OCI-LY7 (cell line): ENCODE measurements around the gene NALCN. TPM values are rescaled to one million over a fixed set of nuclear protein-coding genes. Genes with fewer than 3 reads are reported as not detected.

Source experiments
- BruUV-seq: library from RNA; stranded (reverse); fragments of 400-500 nt; replicated peaks from 2 replicates; lab custom pipeline; 2021; lab: Mats Ljungman, UMichigan
- CTCF ChIA-PET: fragments of 300-600 bp; sonication (Branson Sonifier 250); formaldehyde crosslinking; loops from one replicate; lab custom pipeline; 2022; ENCODE audit warnings: antibody characterized with exemption; ENCODE audit not compliant: unreplicated experiment; lab: Charles Lee
- POLR2A ChIA-PET: fragments of 300-600 bp; sonication (Branson Sonifier 250); formaldehyde crosslinking; loops from one replicate; lab custom pipeline; 2022; ENCODE audit warnings: antibody characterized with exemption; lab: Charles Lee
- DNase-seq: peaks from one replicate; pipeline ENCODE4 v3.0.0-alpha.2; 2015; ENCODE audit warnings: low spot score
- H2AFZ ChIP-seq: fragments of 200-600 bp; sonication (generic), shearing (Covaris generic); 2 replicates; pipeline ENCODE4 v1.6.1; 2014; ENCODE audit warnings: mild to moderate bottlenecking, antibody characterized with exemption, low read length, moderate library complexity
- H3K27ac ChIP-seq: fragments of 200-600 bp; sonication (generic); 2 replicates; pipeline ENCODE4 v1.5.1; 2014; ENCODE audit warnings: mixed run types, low read depth, mild to moderate bottlenecking, moderate library complexity, low read length, inconsistent platforms; ENCODE audit not compliant: poor library complexity, severe bottlenecking
- H3K36me3 ChIP-seq: fragments of 200-600 bp; sonication (generic); 2 replicates; pipeline ENCODE4 v1.6.1; 2014; ENCODE audit warnings: mild to moderate bottlenecking, antibody characterized with exemption, low read length, moderate library complexity, mixed read lengths; ENCODE audit not compliant: insufficient read depth
- H3K4me1 ChIP-seq: fragments of 200-600 bp; sonication (generic); 2 replicates; pipeline ENCODE4 v1.5.1; 2014; ENCODE audit warnings: mild to moderate bottlenecking, low read length; ENCODE audit not compliant: insufficient read depth, poor library complexity, severe bottlenecking
- H3K4me2 ChIP-seq: fragments of 200-600 bp; sonication (generic); 2 replicates; pipeline ENCODE4 v1.6.1; 2014; ENCODE audit warnings: mild to moderate bottlenecking, low read length
- H3K4me3 ChIP-seq: fragments of 200-600 bp; sonication (generic); 2 replicates; pipeline ENCODE4 v1.5.1; 2014; ENCODE audit warnings: mild to moderate bottlenecking, low read depth, low read length; ENCODE audit not compliant: poor library complexity, severe bottlenecking
- H3K79me2 ChIP-seq: fragments of 200-600 bp; sonication (generic); 2 replicates; pipeline ENCODE4 v1.6.1; 2016; ENCODE audit warnings: low read depth, mild to moderate bottlenecking, low read length, moderate library complexity, mixed read lengths; ENCODE audit not compliant: insufficient read depth
- H3K9me2 ChIP-seq: fragments of 200-600 bp; sonication (generic); 2 replicates; pipeline ENCODE4 v1.6.1; 2016; ENCODE audit warnings: mild to moderate bottlenecking, low read length, mixed read lengths; ENCODE audit not compliant: insufficient read depth
- H3K9me3 ChIP-seq: fragments of 200-600 bp; sonication (generic); 2 replicates; pipeline ENCODE4 v1.6.1; 2014; ENCODE audit warnings: mild to moderate bottlenecking, mixed run types, low read length, mixed read lengths
- H4K20me1 ChIP-seq: fragments of 200-600 bp; sonication (generic); 2 replicates; pipeline ENCODE4 v1.6.1; 2014; ENCODE audit warnings: mild to moderate bottlenecking, antibody characterized with exemption, low read length, moderate library complexity, mixed read lengths; ENCODE audit not compliant: insufficient read depth
- EZH2phosphoT487 ChIP-seq: fragments of 200-600 bp; sonication (generic); IDR thresholded peaks from 2 replicates; pipeline ENCODE4 v1.6.1; 2018; ENCODE audit warnings: low read depth, borderline replicate concordance, mild to moderate bottlenecking, mixed run types, antibody characterized with exemption, low read length, moderate library complexity, mixed read lengths
- intact Hi-C: fragments of 100-400 bp; cut with micrococcal nuclease; formaldehyde crosslinking; loops from one replicate; pipeline ENCODE4 v1.10.0; 2022; ENCODE audit not compliant: unreplicated experiment
- total RNA-seq, 2 experiments: library from RNA; depleted of rRNA in 1 of 2; stranded (reverse); fragments of >200 nt in 1 of 2; shearing (Covaris generic) in 1 of 2; gene quantifications; 2 replicates each; pipeline ENCODE4 v1.2.3, GENCODE V29; 2014 to 2022
- TF ChIP-seq, protein P1 (sequence below): fragments of 200-600 bp; sonication (generic); conservative IDR thresholded peaks from 2 replicates; pipeline ENCODE4 v1.5.1; 2014; ENCODE audit warnings: mild to moderate bottlenecking, antibody characterized with exemption, low read length, moderate library complexity, mixed read lengths

The NALCN gene
- total RNA-seq, 2 experiments from 2014 or later, result not detected

DNA sequence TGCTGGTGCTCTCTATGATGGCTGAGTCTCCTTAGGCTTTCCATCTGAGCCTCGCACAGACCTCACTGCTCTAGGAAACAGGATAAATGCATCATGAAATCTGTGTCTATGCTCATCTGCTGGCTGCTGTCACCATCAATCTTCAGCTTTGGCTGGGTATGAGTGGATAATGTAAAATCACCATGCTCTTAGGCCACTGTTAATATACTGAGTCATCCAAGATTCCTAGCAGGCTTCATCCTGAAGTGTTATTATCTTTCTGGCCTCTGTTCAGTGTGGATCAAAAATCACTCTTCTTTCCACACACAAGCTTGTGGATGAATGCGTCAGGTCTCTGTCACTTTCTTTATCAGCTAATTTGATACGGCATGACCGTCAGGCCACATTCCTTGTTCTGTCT, 317.4 kb downstream of the NALCN start:
- Histone ChIP-seq H2AFZ (no peak overlapping the region), H3K4me2 (no peak overlapping the region), H3K79me2 (no peaks in the 10 kb centered on the region), H3K9me2 (no peaks in the 10 kb centered on the region), H3K4me3 (no peak overlapping the region), H3K4me1 (no peaks in the 10 kb centered on the region), H3K36me3 (no peaks in the 10 kb centered on the region), H3K27ac (no peak overlapping the region), H3K9me3 (no peaks in the 10 kb centered on the region), H4K20me1 (no peaks in the 10 kb centered on the region)
- POLR2A ChIA-PET, result no interaction called here
- no peak for DNase-seq
- TF ChIP-seq EZH2phosphoT487, result no peak
- TF ChIP-seq, protein P1, sequence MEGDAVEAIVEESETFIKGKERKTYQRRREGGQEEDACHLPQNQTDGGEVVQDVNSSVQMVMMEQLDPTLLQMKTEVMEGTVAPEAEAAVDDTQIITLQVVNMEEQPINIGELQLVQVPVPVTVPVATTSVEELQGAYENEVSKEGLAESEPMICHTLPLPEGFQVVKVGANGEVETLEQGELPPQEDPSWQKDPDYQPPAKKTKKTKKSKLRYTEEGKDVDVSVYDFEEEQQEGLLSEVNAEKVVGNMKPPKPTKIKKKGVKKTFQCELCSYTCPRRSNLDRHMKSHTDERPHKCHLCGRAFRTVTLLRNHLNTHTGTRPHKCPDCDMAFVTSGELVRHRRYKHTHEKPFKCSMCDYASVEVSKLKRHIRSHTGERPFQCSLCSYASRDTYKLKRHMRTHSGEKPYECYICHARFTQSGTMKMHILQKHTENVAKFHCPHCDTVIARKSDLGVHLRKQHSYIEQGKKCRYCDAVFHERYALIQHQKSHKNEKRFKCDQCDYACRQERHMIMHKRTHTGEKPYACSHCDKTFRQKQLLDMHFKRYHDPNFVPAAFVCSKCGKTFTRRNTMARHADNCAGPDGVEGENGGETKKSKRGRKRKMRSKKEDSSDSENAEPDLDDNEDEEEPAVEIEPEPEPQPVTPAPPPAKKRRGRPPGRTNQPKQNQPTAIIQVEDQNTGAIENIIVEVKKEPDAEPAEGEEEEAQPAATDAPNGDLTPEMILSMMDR, result no peak
- intact Hi-C loops, result no loop called here
- CTCF ChIA-PET, result no interaction called here
- no TSS peak for BruUV-seq

DNA sequence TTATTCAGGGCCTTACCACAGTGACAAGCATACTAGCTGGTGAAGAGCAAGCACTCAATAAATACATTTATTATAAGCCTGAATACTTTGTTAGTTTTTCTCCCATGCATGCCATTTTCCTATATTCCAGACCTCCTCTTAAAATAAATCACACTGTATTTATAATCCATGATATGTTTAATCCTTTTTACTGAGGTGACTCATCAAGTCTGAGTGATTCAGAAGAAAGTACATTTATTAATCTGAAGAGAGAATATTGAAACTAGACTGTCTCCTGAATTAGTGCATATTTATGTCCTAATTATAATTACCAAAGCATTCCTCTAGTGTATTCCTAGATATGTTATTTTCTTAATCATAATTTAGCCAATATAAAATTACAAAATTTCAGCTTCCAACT, 323.3 kb downstream of the NALCN start:
- CTCF ChIA-PET, result no interaction called here
- H3K9me2 ChIP-seq, result no peaks in the 10 kb centered on the region
- no peak overlapping the region for H3K27ac ChIP-seq
- no peaks in the 10 kb centered on the region for H3K79me2 ChIP-seq
- no peaks in the 10 kb centered on the region for H3K9me3 ChIP-seq
- POLR2A ChIA-PET, result no interaction called here
- H3K4me3 ChIP-seq, result no peak overlapping the region
- H4K20me1 ChIP-seq, result no peaks in the 10 kb centered on the region
- H2AFZ ChIP-seq, result no peak overlapping the region
- H3K4me1 ChIP-seq, result no peaks in the 10 kb centered on the region
- TF ChIP-seq, protein P1, result no peak
- TF ChIP-seq EZH2phosphoT487, result no peak
- intact Hi-C loops, result no loop called here
- H3K4me2 ChIP-seq, result no peak overlapping the region
- DNase-seq, result no peak
- no TSS peak for BruUV-seq
- no peaks in the 10 kb centered on the region for H3K36me3 ChIP-seq

- DNase-seq, result no peak
- Histone ChIP-seq H3K9me3 (no peaks in the 10 kb centered on the region), H3K9me2 (no peaks in the 10 kb centered on the region), H3K27ac (no peak overlapping the region), H3K36me3 (no peaks in the 10 kb centered on the region), H3K79me2 (no peaks in the 10 kb centered on the region), H3K4me3 (no peak overlapping the region), H2AFZ (no peak overlapping the region), H3K4me2 (no peak overlapping the region), H3K4me1 (no peaks in the 10 kb centered on the region), H4K20me1 (no peaks in the 10 kb centered on the region)
- POLR2A ChIA-PET, result no interaction called here
- intact Hi-C loops, result no loop called here
- CTCF ChIA-PET, result no interaction called here
- BruUV-seq, result no TSS peak
- TF ChIP-seq EZH2phosphoT487, result no peak
- TF ChIP-seq, protein P1, result no peak
Observed at GRCh38 chr13:101090287-101090686, 326.0 kb downstream of the NALCN start.
